ENCODE measurements around the gene EXOC6B.
"Not testable (repeated sequence)": the region's sequence is repeated elsewhere in the genome, so short reads cannot be mapped to it uniquely, and the experiment has no call there.

The EXOC6B gene

DNA sequence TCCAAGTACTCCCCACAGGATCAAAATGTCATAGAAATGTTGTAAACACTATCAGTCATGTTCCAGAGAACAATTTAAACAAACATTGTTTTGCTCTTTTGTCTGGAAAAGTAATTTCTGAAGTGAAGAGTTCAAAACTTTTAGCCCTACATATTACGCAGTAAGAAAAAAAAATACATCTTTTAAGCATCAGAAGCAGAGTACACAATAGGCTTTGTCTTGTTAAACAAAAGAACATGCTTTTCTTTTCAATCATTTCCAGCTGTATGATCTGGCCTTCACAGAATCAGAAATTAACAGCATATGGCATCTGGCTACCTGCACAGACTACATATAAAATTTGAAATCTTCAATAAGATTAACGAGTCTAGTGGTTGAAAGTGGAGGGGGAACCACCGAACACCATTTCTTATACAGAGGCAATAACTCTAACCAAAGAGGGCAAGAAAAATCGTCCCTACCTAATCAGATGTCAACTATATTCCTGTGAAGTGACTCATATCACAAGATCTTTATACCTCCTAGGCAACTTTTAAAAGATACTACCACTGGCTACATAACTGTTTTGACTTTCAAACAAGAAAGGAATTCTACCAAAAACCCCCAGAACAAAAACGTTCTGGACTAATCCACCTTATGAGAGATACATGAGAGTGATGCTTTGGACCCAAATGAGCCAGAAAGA is 149.3 kb downstream of the EXOC6B start:
- DNase-seq, result no peak

DNA sequence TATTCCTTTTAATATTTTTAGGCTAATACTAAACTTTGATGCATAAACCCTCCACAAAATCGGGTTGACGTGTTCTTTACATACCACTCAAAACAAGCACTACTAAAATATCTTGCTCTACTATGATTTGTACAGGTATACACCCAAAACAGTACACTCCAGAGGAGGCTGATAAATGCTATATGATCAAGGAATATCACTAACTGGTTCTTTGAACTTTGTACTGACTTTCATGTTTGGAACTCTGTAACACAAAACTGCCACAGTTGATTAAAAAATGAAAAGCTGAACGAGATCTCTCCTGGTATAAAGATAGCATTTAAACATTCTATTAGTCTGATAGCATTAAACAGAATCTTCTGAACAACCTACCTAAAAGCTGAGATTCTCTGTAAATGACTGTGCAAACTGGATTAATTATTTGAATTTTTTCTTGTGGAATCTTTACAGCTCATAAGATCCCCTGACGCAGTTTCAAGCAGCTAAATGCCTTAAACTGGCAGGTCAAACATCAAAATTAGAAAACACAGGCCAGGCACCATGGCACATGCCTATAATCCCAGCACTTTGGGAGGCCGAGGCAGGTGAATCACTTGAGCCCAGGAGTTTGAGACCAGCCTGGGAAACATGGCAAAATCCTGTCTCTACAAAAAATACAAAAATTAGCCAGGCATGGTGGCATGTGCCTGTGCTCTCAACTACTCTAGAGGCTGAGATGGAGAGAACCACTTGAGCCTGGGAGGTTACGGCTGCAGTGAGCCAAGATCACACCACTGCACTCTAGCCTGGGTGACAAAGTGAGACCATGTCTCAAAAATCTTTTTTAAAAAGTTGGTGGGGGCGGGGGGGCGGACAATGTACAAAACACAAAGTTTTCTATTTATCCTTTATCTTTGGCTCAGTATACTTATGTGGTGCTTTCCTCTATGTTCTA is 150.6 kb downstream of the EXOC6B start:
- DNase-seq, result no peak

GRCh38 chr2:72673279-72673678 is 152.6 kb downstream of the EXOC6B start:
- no peak for DNase-seq

DNA sequence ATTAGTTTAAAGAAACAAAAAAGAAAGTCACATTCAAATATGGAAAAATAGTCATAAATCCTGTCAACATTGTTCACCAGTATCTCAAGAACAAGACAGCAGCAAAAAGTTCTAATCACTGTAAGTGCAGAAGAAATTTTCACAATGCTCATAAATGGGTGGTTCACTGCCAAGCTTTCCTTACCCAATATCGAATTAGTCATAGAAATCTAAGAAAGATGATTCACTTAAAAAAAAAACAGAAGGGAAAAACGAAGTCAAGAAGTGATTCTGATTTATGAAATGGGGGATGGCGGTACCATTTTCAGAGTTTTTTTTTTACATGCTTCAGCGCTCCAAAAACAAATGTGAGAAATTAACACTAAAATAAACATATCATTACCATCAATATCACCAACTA is 156.7 kb downstream of the EXOC6B start:
- DNase-seq, result no peak

DNA sequence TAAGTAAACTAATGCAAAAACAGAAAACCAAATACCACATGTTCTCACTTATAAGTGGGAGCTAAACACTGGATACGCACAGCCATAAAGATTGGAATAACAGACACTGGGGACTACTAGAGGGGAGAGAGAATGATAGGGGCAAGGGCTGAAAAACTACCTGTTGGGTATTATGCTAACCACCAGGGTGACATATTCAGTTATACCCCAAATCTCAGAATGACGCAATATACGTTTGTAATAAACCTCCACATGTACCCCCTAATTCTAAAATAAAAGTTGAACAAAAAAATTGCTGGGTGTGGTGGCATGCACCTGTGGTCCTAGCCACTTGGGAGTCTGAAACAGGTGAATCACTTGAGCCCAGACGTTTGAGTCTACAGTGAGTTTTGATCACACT is 157.2 kb downstream of the EXOC6B start:
- DNase-seq, result no peak

DNA sequence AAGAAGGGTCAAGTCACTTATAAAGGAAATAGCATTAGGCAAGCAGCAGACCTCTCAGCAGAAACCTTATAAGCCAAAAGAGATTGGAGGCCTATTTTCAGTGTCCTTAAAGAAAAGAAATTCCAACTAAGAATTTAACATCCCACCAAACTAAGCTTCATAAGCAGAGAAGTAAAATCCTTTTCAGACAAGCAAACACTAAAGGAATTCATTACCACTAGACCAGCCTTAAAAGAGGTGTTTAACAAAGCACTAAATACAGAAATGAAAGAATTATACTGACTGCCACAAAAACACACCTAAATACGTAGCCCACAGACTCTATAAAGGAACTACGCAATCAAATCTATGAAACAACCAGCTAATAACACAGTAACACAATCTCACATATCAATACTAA is 160.4 kb downstream of the EXOC6B start:
- no peak for DNase-seq

- DNase-seq, result no peak
These were observed 163.8 kb downstream of the EXOC6B start for GRCh38 chr2:72661985-72662384.

- no peak for DNase-seq
These were observed 176.0 kb downstream of the EXOC6B start for GRCh38 chr2:72649810-72650209.

DNA sequence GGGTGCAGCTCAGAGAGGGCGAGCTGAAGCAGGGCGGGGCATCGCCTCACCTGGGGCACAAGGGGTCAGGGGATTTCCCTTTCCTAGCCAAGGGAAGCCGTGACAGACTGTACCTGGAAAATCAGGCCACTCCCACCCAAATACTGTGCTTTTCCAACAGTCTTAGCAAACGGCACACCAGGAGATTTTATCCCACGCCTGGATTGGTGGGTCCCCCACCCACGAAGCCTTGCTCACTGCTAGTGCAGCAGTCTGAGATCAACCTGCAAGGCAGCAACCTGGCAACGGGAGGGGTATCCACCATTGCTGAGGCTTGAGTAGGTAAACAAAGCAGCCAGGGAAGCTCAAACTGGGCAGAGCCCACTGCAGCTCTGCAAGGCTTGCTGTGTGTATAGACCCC is 184.6 kb downstream of the EXOC6B start:
- not testable (repeated sequence) for DNase-seq

DNA sequence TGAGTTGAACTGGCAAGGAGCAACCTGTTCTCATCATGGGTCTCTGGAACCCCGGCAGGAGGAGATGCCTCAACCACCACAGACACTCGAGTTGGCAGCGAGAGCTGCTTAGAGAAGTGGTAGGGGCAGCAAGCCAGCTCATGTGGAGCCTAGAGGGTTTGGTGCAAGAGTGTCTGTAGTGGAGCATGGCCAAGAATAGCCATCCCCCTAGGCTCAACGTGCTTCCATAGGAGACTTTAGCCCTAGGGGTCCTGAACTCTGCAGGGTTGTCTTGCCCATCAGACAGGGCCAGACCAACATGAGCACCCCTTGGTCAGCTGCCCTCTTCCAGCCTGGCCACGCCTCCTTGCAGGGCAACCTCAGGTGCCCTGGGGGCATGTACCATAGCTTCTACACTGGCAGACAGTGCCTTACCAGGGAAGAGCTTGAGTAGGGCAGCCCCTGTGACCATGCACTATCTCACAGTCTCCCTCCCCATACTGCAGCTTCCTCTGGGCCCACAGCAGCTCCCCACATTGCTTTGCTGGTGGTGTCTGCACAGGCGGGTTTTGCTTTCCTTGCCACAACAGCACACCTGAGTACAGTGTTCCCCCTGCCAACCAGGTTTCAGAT is 187.1 kb downstream of the EXOC6B start:
- no peak for DNase-seq

DNA sequence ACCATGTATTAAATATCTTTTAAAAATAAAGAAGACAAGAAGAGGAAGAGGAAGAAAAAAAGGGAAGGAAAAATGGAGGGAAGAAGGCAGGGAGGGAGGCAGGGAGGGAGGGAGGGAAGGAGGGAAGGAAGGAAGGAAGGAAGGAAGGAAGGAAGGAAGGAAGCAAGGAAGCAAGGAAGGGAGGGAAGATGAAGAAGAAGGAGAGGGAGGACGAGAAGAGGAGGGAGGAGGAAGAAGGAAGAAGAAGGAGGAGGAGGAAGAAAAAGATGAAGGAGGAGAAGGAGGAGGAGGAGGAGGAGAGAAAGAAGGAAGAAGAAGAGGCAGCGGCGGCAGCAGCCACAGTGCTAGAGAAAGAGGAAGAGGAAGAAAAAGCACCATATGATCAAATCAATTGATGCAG is 189.6 kb downstream of the EXOC6B start:
- no peak for DNase-seq

GRCh38 chr2:72630767-72631166 is 195.1 kb downstream of the EXOC6B start:
- DNase-seq, result no peak

DNA sequence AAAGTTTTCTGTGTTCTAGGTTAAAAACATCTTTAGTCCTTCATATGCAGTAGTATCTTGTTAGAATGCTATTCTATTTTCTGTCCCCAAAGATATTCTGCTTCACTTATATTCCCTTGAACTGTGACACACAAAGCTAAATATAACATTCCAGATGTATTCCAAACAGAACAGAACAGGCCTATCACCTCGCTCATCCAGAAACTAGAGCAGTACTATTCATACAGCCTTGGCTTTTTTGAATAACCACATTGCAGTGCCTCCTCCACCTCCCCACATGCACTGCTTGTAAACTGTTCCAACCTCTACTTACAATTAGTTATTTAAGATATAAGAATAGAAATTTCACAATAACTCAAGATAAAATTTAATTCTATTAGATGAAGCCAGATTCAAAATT is 196.8 kb downstream of the EXOC6B start:
- DNase-seq, result no peak

- DNase-seq, result no peak
These were observed 198.8 kb downstream of the EXOC6B start for GRCh38 chr2:72627083-72627482.

GRCh38 chr2:72625366-72625765 is 200.5 kb downstream of the EXOC6B start:
- DNase-seq, result no peak

DNA sequence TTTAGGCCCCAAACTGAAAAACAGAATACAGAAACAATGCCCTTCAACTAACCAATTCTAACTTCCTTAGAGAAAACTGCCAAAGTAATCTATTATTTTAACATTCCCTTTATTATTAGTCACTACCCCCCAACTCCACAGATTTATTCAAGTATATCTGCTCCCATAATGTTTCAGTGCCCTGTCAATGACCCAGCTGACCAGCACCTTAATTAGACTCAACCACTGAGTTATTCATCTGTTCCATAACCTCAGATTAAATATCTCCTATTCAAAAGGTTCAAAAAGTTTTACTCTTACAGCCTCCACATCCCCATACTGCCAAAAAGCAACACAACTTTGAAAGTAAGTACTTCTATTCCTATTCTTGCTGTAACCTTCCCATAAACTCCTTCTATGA is 202.4 kb downstream of the EXOC6B start:
- DNase-seq, result no peak

- no peak for DNase-seq
These were observed 206.2 kb downstream of the EXOC6B start for GRCh38 chr2:72619626-72620025.

DNA sequence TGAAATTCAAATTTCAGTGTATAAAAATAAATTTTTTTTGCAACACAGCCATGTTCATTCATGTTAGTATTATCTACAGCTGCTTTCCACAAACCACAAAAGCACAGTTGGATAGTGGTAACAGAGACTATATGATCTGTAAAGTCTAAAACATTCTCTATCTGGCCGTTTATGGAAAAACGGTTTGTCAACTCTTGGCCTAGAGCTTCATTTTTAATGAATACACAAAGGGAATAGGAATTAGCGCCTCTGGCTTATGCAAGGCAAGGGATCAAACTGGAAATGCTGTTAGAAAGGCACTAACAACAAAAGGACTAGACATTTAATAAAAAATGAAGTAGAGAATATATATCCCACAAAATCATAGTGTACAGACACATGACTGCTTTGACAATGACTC is 211.9 kb downstream of the EXOC6B start:
- DNase-seq, result no peak

- DNase-seq, result no peak
These were observed 213.1 kb downstream of the EXOC6B start for GRCh38 chr2:72612614-72613160.

DNA sequence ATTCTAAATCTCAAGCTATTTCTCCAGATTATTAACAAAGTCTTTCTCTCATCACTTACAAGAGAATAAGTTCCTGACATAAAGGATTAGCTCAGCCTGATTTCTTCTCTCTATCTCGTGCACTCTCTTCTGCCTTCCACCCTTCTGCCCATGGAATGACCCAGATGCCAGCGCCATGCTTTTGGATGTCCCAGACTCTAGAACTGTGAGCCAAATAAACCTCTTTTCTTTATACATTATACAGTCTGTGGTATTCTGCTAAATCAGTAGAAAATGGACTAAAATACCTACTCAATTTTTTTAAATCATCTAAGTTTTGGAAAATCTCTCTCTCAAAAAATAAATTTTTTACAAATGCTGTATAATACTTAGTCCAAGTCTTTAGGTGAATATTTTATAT is 218.6 kb downstream of the EXOC6B start:
- no peak for DNase-seq

DNA sequence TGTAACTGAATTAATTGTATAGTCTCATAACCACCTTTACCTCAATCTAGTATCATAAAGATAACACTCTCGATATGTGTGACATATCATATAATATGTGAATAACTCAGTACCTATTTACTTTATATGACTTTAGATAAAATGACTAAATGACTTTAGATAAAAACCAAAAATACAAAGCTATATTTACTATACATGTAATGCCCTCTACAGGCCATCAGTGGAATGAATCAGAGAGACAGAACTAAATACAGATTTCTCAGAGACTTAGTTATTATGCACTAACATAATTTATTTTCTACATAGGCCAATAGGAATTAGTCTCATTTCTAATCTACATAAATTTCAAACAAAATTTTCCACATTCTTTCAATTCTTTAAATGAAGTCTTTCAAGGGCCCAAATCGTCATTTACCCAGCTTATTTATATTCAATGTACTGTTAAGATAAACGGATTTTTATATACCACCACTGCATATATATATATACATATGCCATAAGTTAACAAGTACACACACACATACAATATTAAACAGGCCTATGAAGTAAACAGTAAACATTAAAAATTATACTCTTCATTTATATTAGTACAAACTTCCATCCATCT is 219.9 kb downstream of the EXOC6B start:
- DNase-seq, result no peak

DNA sequence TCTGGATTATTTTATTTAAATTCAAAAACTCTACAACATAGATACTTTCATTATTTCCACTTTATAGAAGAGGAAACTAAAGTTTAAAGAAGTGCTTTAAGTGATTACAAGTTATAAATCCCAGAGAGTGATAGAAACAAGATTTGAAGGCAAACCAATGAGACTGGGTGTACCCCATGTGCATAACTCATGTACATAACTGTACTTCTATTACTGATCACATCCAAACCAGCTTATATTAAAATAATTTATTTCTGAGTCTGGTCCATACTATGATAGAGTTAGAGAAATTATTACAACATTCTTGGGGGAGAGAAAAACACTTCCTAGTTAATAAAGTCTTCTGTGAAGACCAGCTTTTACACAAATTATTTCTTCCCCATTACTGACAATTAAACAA is 221.4 kb downstream of the EXOC6B start:
- no peak for DNase-seq

DNA sequence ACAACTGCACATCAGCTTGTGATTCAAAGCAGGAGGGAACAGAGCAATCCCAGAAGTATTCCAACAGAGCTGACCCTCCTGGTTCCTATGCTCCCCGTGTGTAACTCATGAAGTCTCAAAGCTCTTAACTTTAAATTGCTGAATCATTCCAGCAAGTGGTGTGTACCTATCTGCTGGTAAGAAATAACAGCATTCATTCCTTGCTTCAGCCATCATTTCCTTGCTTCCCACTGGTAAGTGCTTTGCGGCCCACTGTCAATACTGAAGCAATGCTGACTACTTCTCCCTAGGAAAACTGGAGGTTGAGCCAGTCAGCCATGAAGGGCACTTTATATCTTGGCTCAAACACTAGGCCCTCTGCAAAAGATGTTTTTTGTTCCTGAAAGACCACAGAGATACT is 222.4 kb downstream of the EXOC6B start:
- no peak for DNase-seq

Measured in SIG-M5 (cell line).